GM18520 (cell line): ENCODE measurements around the gene MRO.
"Not testable (repeated sequence)": the region's sequence is repeated elsewhere in the genome, so short reads cannot be mapped to it uniquely, and the experiment has no call there.

Experiments used
- ATAC-seq: cut with Tn5 transposase; IDR thresholded peaks from one replicate; pipeline ENCODE4 v1.9.1; 2021; ENCODE audit not compliant: unreplicated experiment

The MRO gene

DNA sequence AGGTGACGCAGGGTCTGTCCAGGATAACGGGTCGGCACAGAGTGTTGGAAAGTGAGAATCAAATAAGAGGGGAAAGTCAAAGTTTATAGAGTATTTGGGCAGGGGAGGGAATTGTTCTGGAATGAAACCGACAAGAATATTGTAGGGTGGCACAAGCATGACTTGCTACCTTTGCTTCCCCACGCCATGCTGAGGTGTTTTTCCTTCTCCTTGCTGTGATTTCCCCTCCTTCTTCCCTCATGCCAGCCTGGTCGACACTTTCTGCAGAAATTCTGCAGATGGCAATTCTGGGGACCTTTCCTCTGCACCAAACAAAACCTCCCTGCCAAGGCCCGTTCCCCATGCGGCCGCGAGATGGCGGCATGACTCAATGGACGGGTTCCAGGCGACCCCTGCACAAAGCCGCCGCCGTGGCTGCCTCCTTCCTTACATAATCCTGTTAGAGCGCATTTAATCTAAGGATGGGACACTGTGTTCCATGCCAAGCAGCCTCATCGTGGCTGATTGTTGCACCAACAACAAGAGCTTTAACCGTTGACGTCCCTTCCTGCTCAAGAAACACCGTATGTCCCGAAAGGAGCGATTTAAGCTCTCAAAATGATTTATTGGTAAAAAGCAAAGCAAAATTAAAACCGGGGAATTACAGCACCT is at the start of gene MRO:
Gene MRO, minus strand, starts transcription at position 289 of the 651 bp plus-strand sequence. CDS start 10,616 bp downstream, outside the sequence.
- peak; percentile 92 for ATAC-seq

DNA sequence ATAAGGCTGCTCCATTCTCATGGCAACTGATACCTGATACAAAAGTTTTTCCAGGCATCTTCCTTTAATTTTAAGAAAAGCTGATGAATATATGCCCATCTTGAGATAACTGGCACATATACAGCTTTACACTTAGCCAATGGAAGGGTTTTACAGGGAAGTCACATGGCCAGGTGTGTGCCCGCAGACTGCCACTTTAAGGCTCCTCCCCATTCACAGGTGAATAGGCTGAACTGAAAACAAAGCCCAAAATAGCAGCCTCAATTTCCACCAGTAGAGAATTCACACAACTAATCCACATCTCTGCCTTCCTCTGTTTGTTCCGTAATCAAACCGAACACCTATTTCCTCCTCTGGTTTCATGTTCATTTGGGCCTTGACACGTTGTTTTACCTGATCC is 49.3 kb upstream of the MRO start:
- no peak for ATAC-seq

- ATAC-seq: no peak
Measured at GRCh38 chr18:50866765-50867164, 46.9 kb upstream of the MRO start.

DNA sequence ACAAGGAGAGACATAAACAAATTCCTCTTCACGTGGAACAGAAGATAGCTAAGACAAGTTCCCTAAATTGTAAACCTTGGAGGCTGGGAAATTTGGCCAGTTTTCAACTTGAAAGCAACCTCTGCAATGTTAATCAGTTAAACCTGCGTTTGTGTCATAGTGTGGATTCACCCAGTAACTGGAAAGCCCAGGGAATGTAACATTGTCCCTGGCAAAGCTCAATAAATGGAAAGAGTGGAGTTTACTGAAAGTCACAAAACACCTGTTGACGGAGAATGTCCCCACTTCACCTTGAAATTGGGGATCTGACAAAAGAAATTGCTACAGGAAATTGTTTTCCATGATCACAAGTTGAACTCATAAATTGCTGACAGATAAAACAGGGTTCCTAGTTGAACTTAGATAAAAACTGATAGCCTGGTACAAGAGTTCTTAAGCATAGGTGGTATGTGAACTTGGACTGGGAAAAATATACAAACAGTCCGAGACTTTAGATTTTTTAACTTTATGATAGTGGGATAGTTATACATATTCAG is 44.1 kb upstream of the MRO start:
- ATAC-seq: no peak

- no peak for ATAC-seq
Measured at GRCh38 chr18:50862401-50862800, 42.6 kb upstream of the MRO start.

GRCh38 chr18:50861617-50862016 is 41.8 kb upstream of the MRO start:
- ATAC-seq: no peak

- ATAC-seq: no peak
Measured at GRCh38 chr18:50859793-50860555, 40.2 kb upstream of the MRO start.

DNA sequence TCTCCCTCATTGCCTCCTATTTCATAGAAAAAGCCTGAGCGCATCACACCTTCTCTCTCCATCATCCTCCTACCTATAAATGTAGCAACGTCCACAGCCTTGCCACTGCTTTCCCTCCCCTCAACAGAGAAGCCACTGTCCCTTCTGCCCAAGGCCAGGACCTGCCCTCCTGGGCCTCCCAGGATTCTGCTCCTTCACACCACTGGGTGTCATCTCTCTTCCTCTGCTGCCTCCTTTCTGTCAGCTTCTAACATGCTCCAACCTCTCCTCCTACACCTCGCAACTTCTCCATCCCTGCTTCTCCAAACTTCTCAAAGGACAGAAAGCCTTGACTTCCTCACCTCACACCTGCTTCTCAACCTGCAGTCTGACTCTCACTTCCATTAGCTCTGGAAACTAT is 37.9 kb upstream of the MRO start:
- ATAC-seq: no peak

- ATAC-seq: not testable (repeated sequence)
Measured at GRCh38 chr18:50857166-50857565, 37.4 kb upstream of the MRO start.

DNA sequence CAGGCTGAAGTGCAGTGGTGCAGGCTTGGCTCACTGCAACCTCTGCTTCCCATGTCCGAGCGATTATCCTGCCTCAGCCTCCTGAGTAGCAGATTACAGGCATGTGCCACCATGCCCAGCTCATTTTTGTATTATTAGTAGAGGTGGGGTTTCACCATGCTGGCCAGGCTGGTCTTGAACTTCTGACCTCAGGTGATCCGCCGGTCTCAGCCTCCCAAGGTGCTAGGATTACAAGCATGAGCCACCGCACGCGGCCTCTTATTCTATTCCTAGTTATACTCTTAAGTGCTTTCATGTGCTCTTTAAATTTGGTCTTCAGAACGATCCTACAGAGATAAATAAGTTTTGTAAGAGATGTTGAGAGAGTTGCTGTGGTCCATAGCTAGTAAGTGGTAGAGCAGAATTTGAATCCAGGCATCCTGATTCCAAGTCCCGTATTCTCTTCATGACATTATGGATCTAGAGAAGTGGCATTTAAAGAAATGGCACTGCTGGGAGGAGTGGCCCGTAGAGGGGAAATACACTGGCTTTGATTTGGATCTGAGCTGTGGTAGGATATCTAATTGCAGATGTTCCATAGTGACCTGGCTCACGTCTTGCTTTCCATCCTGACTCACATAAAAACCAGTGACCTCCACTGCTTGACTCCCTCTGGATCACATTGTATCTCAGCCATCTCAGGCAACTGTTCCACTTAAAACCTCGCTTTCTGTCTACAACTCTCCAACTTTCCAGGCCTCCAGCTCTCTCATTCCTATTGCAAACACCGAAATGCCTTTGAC is 36.4 kb upstream of the MRO start:
- ATAC-seq: no peak

DNA sequence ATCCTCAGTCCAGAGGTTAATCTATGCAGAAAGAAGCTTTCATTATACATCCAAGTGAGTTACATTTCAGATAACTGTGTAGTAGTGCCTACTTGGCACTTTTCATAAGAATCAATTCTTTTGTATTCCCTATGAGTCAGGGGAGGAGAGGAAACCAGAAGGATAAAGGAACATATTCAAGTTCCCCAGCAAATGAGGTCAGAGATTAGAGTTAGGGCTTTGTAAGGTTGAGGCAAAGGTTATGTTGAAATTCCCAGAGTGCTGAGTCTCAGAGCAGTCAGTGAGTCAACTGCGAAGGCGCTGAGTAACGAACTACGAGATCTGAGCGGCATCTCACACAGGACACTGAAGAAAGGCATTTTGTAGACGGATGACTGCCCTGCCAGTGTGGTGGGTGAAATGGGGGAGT is 34.1 kb upstream of the MRO start:
- no peak for ATAC-seq

GRCh38 chr18:50850307-50851065 is 30.7 kb upstream of the MRO start:
- no peak for ATAC-seq

GRCh38 chr18:50849419-50849821 is 29.6 kb upstream of the MRO start:
- ATAC-seq: no peak

- ATAC-seq: no peak
Measured at GRCh38 chr18:50848991-50849390, 29.2 kb upstream of the MRO start.

GRCh38 chr18:50848061-50848551 is 28.3 kb upstream of the MRO start:
- no peak for ATAC-seq

- no peak for ATAC-seq
Measured at GRCh38 chr18:50847192-50847591, 27.4 kb upstream of the MRO start.

- ATAC-seq: no peak
Measured at GRCh38 chr18:50844960-50845359, 25.1 kb upstream of the MRO start.

GRCh38 chr18:50844554-50844953 is 24.7 kb upstream of the MRO start:
- no peak for ATAC-seq

GRCh38 chr18:50842846-50843245 is 23.0 kb upstream of the MRO start:
- no peak for ATAC-seq

GRCh38 chr18:50839996-50840395 is 20.2 kb upstream of the MRO start:
- no peak for ATAC-seq

DNA sequence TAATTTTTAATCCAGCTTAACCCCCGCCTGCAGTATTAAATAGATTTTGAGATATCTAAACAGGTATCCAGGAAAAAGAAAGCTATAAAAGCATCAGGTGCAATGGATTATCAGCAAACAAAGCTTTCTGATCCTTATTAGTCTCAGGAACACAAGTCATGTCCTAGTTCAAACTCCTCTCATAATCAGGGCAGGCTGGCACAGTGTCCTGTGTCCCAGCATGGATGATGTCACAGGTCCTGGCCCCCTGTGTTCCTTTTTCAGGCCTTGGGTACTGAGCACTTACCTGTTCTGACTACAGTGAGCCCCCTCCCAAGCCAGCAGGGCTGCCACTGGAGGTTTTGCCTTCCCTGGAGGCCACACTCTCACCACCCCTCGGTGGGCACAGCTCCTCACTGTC is 19.5 kb upstream of the MRO start:
- no peak for ATAC-seq
